NCI-H1694 treated with DMSO at 0.1 percent for 48 hours (cell line): ENCODE results near the gene NPAS3.

Experiments used
- DNase-seq: peaks from one replicate; lab custom pipeline; 2025; lab: John Stamatoyannopoulos, UW

Gene NPAS3

DNA sequence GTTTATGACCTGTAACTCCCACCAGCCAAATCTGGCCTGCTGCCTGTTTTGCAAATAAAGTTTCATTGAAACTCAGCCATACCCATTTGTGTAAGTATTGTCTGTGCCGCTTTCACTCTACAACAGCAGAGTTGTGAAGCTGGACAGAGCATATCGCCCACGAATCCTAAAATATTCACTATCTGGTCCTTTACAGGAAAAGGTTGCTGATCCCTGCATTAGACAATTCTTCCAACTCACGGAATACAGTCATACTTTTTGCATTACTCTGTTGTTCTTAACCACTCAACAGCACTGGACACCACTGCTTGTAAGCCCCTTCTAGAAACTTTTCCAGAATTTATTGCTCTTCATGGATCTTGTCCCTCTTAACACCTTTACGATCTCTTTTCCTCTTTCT lies 576.8 kb downstream of the NPAS3 start:
- no peak for DNase-seq

DNA sequence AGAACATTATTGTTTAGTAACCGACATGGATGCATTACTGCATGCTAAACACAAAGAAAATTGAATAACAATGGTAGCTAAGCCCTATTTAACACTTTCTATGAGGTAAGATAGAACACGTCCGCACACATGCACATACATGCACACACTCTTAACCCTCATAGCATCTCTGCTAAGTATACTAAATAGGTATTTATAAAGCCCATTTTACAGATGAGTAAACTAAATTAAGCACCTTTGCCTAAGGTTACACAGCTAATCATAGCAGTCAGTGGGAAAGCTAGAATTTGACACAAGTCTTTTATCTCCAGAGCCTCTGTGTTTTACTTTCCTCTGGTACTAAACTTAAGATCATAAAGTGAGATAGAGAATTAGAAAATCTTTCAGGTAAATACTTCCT lies 577.2 kb downstream of the NPAS3 start:
- no peak for DNase-seq

DNA sequence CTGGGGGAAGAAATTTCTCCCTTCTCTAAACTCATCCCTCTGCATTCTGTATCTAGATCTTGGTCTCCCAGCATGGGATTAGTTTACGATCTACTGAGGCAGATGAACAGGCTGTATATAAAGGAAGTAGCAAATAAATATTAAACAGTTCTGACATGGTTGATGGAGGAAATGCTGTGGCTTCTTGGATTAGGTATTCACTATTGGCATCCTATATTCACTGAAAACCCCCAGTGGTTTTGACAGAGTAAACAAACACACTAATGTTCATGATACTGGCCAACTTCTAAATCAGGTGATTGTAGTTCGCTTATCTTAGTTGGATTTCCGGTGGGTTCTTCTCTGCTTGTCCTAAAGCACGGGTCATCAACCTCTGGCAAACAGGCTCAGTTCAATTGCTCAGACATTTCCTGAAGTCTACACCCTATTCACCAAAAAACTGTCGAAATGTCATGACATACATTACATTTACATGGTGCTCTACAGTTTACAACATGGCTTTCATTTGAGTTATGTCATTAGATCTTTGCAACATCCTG lies 578.3 kb downstream of the NPAS3 start:
- no peak for DNase-seq

GRCh38 chr14:33521192-33521591 lies 582.5 kb downstream of the NPAS3 start:
- DNase-seq = no peak

DNA sequence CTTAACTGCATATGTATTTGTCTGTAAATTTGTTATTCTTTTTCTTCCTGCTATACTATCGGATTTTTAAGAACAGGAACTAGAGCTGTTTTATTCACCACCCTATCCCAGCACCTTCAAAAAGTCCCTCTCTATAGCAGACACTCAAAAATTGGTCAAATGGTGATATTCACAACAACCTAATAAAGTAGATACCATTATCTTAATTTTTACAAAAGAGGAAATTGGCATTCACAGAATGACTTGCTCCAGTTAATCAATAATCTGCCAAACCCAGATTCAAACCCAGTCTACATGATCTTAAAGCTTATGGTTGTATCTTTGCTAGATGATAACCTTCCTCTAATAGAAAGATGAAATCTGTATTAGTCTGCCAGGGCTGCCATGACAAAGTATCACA lies 585.6 kb downstream of the NPAS3 start:
- no peak for DNase-seq

DNA sequence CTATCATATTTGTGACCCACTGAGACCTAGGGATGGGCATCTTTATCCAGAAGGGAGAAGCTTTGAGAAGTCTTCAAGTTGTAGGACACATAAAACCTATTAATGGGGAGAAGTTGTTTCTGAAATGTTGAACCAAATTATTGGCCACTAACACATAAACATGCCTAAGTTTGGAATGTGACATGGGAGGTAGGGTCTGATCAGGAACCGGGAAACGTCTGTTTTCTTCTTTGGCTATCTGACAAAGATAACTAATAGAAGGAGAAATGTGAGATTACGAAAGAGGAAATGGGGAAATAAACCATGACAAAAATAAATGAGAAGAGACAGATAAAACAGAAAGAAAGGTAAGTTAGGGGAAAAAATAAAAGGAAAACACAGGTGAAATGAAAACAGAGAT lies 586.9 kb downstream of the NPAS3 start:
- no peak for DNase-seq

DNA sequence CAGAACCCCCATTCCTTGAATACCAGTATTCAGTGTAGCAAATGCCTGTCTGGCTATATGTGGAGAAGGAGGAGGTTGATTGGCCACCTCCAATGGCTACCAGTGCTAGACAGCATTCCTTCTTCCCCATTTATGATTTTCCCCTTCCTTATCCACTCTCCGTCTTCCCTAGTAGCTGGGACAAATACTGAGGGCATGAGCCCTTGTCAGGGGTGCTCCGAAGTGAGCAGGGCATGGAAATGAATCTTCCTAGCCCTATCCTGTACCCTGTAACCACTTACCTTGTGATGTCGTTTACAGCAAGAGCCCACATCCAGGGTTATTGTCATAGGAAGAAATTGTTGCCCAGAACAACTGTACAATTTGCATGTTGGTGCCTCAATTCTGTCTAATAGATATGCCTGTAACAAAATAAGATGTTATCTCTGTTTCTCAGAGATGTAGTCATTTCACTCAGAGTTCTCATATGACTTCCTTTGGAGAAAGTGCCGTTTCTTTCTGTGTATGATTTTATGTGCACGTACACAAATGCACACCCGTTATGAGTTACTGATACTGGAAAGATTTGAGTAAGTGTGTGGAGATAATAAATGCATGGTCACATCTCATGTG lies 588.5 kb downstream of the NPAS3 start:
- DNase-seq = no peak

- DNase-seq = no peak
Observed at GRCh38 chr14:33528655-33529054, 590.0 kb downstream of the NPAS3 start.

GRCh38 chr14:33529787-33530757 lies 591.4 kb downstream of the NPAS3 start:
- peak; percentile 54 for DNase-seq

DNA sequence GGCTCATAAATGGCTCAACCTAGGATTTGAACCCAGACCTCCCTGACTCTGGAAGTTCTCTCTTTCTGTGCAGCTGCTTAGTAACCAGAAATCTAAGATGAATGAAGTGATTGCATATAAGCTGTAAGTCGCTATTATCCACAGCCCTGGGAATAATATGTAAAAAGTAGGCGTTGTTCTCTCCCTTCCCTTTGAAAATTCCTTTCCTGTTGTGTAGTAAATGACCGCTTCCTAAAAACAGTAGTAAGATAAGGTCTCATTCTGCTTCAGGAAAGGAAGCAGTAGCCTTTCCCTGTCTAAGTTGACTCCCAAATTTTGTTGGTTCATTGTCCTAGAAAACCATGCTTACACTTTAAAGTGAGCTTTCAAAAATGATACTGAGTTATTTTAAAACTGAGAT lies 593.9 kb downstream of the NPAS3 start:
- no peak for DNase-seq

- no peak for DNase-seq
Observed at GRCh38 chr14:33534104-33534503, 595.4 kb downstream of the NPAS3 start.

DNA sequence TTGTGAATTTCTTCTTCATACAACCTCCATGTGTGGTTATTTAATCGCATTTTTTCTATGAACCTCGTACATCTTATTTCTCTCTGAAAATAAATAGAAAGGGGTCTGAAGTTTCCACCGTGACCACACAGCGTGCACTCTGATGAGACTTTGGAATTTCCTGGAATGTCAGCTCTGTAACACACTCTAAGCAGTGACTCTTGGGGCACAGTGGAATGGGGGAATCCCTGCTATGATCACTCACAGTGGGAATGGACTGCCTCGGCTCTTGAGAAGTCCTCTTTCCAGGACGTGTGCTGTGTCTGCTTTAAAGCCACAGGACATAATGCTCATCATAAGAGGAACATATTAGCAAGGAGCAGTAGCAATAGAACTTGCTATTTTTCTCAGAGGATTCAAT lies 596.0 kb downstream of the NPAS3 start:
- DNase-seq = no peak

GRCh38 chr14:33539918-33540357 lies 601.3 kb downstream of the NPAS3 start:
- DNase-seq = no peak

GRCh38 chr14:33541171-33541570 lies 602.5 kb downstream of the NPAS3 start:
- no peak for DNase-seq

- DNase-seq = no peak
Observed at GRCh38 chr14:33542338-33543287, 603.9 kb downstream of the NPAS3 start.

DNA sequence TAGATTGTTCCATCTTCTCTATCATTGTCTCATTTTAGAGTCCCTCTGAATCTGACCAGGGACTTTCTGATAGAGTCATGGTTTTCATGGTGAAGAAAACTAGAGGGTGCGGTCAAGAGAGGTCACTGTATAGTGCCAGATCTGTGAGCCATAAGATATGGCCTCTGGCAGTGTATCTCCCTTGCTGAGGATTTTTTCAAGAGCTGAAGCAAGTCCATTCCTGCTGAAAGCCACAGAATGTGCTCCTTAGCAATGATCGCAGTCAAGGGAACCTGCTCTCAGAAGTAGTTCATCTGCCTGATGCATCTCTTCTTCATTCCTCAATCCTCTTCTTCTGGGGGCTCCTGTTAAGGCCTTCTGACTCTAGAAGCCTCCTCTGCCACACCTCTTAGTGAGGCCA lies 607.0 kb downstream of the NPAS3 start:
- DNase-seq = no peak

GRCh38 chr14:33548606-33549005 lies 609.9 kb downstream of the NPAS3 start:
- no peak for DNase-seq

DNA sequence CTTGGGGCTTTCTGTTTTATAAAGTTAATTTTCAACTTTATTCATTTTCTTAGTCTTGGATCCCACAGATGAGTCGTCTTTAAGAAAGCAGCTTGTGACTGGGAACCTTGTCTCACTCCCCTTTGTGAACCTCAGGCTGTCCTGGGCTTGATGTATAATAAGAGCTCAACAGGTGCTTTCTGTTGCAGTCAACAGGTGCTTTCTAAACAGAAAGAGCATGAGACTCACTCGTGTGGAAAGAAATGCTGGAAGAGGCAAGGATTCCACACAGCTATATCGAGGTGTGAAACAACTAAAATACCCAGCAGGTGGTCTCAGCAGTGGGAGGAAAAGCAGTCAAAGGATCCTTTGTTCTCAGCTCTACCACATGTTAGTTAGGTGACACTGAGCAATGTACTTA lies 613.3 kb downstream of the NPAS3 start:
- DNase-seq = no peak

- no peak for DNase-seq
Observed at GRCh38 chr14:33553706-33554278, 615.1 kb downstream of the NPAS3 start.

- no peak for DNase-seq
Observed at GRCh38 chr14:33554988-33555387, 616.3 kb downstream of the NPAS3 start.

- no peak for DNase-seq
Observed at GRCh38 chr14:33555710-33556350, 617.2 kb downstream of the NPAS3 start.
